ENCODE data around the gene ACOT7. TPM values are rescaled to one million over a fixed set of nuclear protein-coding genes. Genes with fewer than 3 reads are reported as not detected.
A peak's percentile ranks its signal among the peaks of the same experiment; 100 is the strongest.
"Not testable (repeated sequence)": the region's sequence is repeated elsewhere in the genome, so short reads cannot be mapped to it uniquely, and the experiment has no call there.

Gene ACOT7
- total RNA-seq, 2 donors from 2014 or later = 16.9 to 24.9 TPM

- no peak for TF ChIP-seq POLR2A (IDR thresholded peaks at IDR 0.05)
- no peak for TF ChIP-seq CTCF (IDR thresholded peaks at IDR 0.05)
- TF ChIP-seq POLR2AphosphoS5 (IDR thresholded peaks at IDR 0.05) = no peak
- Histone ChIP-seq H3K4me1 (replicated peaks) (no peaks in the 10 kb centered on the region), H3K4me3 (no peak overlapping the region), H3K27ac (no peak overlapping the region), H3K9me3 (no peaks in the 10 kb centered on the region), H3K36me3 (no peaks in the 10 kb centered on the region), H3K27me3 (replicated peaks; ENCODE audit: insufficient read depth) (no peaks in the 10 kb centered on the region)
- WGBS = 53% methylated on average over 9 of the region's 9 CpGs
- intact Hi-C loops (cut with DNase I) = no loop called here
- DNase-seq (ENCODE audit: low spot score) = no peak
These were observed 26.1 kb downstream of the ACOT7 start for GRCh38 chr1:6367381-6368012.

GRCh38 chr1:6365047-6365446 lies 28.5 kb downstream of the ACOT7 start:
- Histone ChIP-seq H3K4me3 (no peak overlapping the region), H3K9me3 (no peaks in the 10 kb centered on the region), H3K36me3 (no peaks in the 10 kb centered on the region), H3K4me1 (replicated peaks) (peaks cover 4% of the 10 kb centered on the region), H3K27me3 (replicated peaks; ENCODE audit: insufficient read depth) (no peaks in the 10 kb centered on the region), H3K27ac (no peak overlapping the region)
- no peak for DNase-seq (ENCODE audit: low spot score)
- intact Hi-C loops (cut with DNase I) = no loop called here
- 50% methylated on average over 5 of the region's 5 CpGs for WGBS
- TF ChIP-seq POLR2AphosphoS5 (IDR thresholded peaks at IDR 0.05) (no peak), CTCF (IDR thresholded peaks at IDR 0.05) (no peak), POLR2A (IDR thresholded peaks at IDR 0.05) (no peak)

- H3K9me3 ChIP-seq; H3K27me3 ChIP-seq (replicated peaks; ENCODE audit: insufficient read depth); H3K4me3 ChIP-seq; H3K36me3 ChIP-seq; H3K27ac ChIP-seq: not testable (repeated sequence)
- DNase-seq (ENCODE audit: low spot score) = peak; percentile 70
- intact Hi-C loops (cut with DNase I) = loop anchor here (5.0 kb wide), 1 partner anchor 44 kb away; no protein-coding TSS in a partner anchor
- TF ChIP-seq CTCF (IDR thresholded peaks at IDR 0.05) = peak; percentile 29 to 92 (median 78)
- TF ChIP-seq POLR2AphosphoS5 (IDR thresholded peaks at IDR 0.05) = peak; percentile 56
- H3K4me1 ChIP-seq (replicated peaks) = peaks cover 10% of the 10 kb centered on the region
- WGBS = 37% methylated on average over 20 of the region's 20 CpGs
These were observed 30.3 kb downstream of the ACOT7 start for GRCh38 chr1:6363085-6363884.

GRCh38 chr1:6361124-6361775 lies 32.3 kb downstream of the ACOT7 start:
- intact Hi-C loops (cut with DNase I) = loop anchor here (5.0 kb wide), 1 partner anchor 46 kb away; no protein-coding TSS in a partner anchor
- Histone ChIP-seq H3K9me3 (no peaks in the 10 kb centered on the region), H3K4me1 (replicated peaks) (peaks cover 10% of the 10 kb centered on the region), H3K27me3 (replicated peaks; ENCODE audit: insufficient read depth) (no peaks in the 10 kb centered on the region), H3K27ac (no peak overlapping the region), H3K36me3 (no peaks in the 10 kb centered on the region), H3K4me3 (no peak overlapping the region)
- 88% methylated on average over 13 of the region's 13 CpGs for WGBS
- TF ChIP-seq POLR2A (IDR thresholded peaks at IDR 0.05) (no peak), POLR2AphosphoS5 (IDR thresholded peaks at IDR 0.05) (no peak), CTCF (IDR thresholded peaks at IDR 0.05) (no peak)
- DNase-seq (ENCODE audit: low spot score) = no peak

Measured in prostate gland (tissue), 2 donors.